ENCODE results near the gene NACC2.

The NACC2 gene

DNA sequence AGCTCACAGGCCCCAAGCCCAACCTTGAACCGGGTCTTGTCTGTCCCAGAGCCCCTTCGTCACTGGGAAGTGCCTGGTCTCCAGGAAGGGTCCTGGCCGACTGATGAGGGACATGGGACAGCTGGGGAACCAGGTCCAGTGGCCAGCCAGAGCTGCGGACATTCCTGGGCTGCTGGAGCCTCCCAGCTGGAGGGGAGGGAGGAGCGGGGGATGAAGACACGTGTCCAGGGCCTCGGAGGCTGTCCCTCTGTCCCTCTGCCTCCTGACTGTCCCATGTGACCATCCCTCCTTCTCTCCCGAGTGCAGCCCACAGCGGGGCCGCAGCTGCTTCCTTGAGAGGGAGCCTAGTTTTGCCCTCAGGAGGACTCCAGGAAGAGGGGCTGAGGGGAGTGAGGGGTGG is 92.2 kb downstream of the NACC2 start:
- TF ChIP-seq, protein P1, sequence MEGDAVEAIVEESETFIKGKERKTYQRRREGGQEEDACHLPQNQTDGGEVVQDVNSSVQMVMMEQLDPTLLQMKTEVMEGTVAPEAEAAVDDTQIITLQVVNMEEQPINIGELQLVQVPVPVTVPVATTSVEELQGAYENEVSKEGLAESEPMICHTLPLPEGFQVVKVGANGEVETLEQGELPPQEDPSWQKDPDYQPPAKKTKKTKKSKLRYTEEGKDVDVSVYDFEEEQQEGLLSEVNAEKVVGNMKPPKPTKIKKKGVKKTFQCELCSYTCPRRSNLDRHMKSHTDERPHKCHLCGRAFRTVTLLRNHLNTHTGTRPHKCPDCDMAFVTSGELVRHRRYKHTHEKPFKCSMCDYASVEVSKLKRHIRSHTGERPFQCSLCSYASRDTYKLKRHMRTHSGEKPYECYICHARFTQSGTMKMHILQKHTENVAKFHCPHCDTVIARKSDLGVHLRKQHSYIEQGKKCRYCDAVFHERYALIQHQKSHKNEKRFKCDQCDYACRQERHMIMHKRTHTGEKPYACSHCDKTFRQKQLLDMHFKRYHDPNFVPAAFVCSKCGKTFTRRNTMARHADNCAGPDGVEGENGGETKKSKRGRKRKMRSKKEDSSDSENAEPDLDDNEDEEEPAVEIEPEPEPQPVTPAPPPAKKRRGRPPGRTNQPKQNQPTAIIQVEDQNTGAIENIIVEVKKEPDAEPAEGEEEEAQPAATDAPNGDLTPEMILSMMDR (IDR thresholded peaks at IDR 0.05; ENCODE audit: control insufficient read depth, insufficient read depth, low read depth, low read length, missing control alignments), result no peak
- no peak overlapping the region for H3K4me3 ChIP-seq (ENCODE audit: control insufficient read depth, low read depth, low read length)
- DNase-seq (ENCODE audit: low read depth), result no peak

DNA sequence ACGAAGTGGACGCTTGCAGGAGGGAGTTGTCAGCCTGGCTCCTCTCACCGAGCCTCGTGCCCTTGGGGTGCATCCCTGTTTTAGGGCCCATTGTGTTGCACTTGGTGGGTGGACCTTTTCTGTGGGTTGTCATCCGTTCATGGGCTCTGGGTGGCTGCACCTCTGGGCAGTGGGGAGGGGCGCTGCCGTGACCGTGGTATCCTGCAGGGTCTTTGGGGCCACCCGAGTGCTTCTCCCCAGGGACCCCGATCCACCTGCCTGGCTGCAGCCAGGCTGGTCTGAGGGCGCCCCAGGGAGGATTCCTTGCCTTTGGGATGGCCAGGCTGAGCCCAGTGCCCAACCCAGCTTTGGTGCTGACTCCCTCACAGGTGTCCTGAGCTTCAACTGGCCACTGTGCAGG is 92.9 kb downstream of the NACC2 start:
- DNase-seq (ENCODE audit: low read depth), result no peak
- H3K4me3 ChIP-seq (ENCODE audit: control insufficient read depth, low read depth, low read length), result no peak overlapping the region
- TF ChIP-seq, protein P1 (IDR thresholded peaks at IDR 0.05; ENCODE audit: control insufficient read depth, insufficient read depth, low read depth, low read length, missing control alignments), result no peak

DNA sequence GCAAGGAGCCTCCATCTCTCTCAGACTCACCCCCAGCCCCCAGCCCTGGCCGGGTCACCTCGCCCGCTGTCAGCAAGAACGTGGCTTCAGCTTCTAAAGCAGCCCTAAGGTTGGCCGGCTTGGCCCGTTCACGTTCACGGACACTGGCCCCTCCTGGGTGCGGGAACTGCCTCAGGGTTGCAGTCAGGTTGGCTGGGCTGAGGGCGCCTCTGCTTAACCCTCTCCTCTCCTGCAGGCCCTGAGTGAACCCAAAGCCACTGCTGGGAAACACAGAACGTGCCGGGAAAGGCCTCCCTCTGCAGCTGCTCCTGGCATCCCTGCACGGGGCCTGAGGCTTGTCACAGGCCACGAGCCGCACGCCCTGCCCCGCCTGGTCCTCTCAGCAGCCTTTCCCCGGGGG is 93.9 kb downstream of the NACC2 start:
- TF ChIP-seq, protein P1 (IDR thresholded peaks at IDR 0.05; ENCODE audit: control insufficient read depth, insufficient read depth, low read depth, low read length, missing control alignments), result no peak
- DNase-seq (ENCODE audit: low read depth), result no peak
- no peak overlapping the region for H3K4me3 ChIP-seq (ENCODE audit: control insufficient read depth, low read depth, low read length)

DNA sequence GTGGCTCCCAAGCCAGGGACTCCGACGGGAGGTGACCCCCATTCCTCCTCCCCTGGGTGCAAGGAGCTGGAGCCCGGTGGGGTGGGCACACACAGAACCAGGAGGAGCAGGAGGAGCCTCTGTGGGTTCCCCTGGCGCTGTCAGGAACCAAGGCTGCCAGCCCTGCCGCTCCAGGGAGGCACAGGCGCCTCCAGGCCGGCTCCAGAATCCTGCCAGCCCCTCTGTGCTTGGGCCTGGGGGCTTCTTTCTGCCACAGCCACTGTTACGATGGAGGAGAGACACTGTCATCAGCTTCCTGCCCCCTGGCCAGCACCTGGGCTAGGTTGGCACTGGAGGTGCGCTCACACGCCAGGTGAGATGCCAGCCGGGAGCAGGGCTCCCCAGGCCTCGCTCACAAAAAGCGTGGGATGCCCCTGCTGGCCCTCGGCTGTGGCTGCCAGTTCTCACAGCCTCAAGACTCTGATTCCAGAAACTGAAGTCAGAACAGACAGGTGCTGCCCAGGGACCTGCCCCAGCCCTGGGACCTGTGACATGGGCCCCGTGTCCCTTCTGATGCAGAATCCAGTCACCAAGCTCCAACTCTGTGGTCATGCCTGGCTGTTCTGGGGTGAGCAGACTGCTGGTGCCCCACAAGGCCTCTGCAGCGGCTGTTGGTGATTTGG is 96.5 kb downstream of the NACC2 start:
- TF ChIP-seq, protein P1 (IDR thresholded peaks at IDR 0.05; ENCODE audit: control insufficient read depth, insufficient read depth, low read depth, low read length, missing control alignments), result no peak
- DNase-seq (ENCODE audit: low read depth), result no peak

DNA sequence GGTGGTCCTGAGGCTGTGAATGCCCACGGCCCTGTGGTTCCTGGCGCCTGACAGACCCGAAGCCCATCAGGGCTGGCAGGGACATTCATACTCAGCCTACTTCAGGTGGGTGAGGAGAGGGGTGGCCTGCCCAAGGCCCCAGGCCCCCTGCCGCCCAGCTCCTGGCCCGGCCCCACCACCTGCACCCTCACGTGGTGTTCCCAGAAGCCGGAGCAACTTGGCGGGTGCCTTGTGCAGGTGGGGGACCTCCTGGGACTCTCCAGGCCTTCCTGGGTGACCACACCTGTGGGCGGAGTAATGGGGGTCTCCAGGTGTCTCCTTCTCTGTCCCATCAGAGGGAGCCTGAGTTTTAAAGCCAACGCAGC is 97.1 kb downstream of the NACC2 start:
- H3K4me3 ChIP-seq (ENCODE audit: control insufficient read depth, low read depth, low read length), result no peak overlapping the region
- TF ChIP-seq, protein P1 (IDR thresholded peaks at IDR 0.05; ENCODE audit: control insufficient read depth, insufficient read depth, low read depth, low read length, missing control alignments), result no peak
- DNase-seq (ENCODE audit: low read depth), result no peak

More for the DNA sequence above, 96.5 kb downstream of the NACC2 start:
- H3K4me3 ChIP-seq (ENCODE audit: control insufficient read depth, low read depth, low read length), result no peak overlapping the region

DNA sequence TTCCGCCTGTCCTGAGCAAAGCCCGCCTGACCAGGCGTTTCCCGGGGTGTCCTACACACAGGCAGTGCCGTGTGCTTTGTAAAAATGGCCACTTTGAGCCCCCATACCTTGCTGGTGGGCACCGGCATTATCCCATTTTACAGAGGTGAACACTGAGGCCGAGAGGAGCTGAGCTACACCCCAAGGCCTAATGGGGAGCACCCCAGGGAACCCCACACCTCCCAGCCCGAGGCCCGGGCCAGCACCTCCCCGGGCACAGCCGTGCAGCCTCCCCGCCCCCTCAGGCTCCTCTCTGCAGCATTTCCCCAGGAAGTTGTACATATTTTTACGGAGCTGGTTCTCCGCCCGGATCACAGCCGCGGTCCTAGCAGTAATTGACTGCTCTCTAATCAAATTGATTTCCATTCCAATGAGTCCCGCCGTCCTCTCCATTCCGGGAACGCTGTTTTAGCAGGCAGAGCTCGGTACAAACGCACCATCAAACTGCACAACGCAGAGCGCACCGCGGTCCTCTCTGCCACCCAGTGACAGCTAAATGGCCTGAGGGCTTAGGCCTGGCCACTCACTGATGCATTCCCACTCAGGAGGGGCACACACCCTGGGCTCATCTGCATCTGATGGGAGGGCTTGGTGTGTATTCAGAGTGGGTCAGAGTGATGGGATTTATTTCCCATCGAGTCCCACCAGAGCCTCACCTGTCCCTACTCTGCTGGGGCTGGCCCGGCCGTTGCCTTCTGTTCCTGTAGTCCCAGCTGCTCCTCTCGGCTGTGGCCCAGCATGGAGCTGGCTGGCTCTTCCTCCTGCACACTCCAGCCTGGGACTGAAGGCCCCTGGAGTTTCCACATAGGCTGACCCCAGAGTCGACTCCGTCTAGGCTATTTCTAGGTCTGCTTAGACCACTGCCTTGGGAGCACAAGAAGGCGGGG is 97.7 kb downstream of the NACC2 start:
- no peak for DNase-seq (ENCODE audit: low read depth)
- TF ChIP-seq, protein P1 (IDR thresholded peaks at IDR 0.05; ENCODE audit: control insufficient read depth, insufficient read depth, low read depth, low read length, missing control alignments), result no peak
- no peak overlapping the region for H3K4me3 ChIP-seq (ENCODE audit: control insufficient read depth, low read depth, low read length)
